WTC11 (cell line): ENCODE measurements around the gene STPG2.

Experiments used
- CREB1 ChIP-seq: sonication (generic); formaldehyde crosslinking; IDR thresholded peaks from 2 replicates; pipeline ENCODE4 v1.8.0; 2023; ENCODE audit warnings: mild to moderate bottlenecking, missing genetic modification reagents
- TEAD1 ChIP-seq: sonication (generic); formaldehyde crosslinking; IDR thresholded peaks from 2 replicates; pipeline ENCODE4 v1.8.0; 2022; ENCODE audit warnings: mild to moderate bottlenecking, missing genetic modification reagents
- TF ChIP-seq, protein P1 (sequence below): fragments of 200-600 bp; IDR thresholded peaks from 2 replicates; pipeline ENCODE4 v1.8.0; 2022; ENCODE audit warnings: antibody characterized with exemption
- TF ChIP-seq, protein P2 (sequence below): sonication (generic); formaldehyde crosslinking; IDR thresholded peaks from 2 replicates; pipeline ENCODE4 v1.8.1; 2022; ENCODE audit warnings: low read depth, mild to moderate bottlenecking, moderate library complexity, missing genetic modification reagents, borderline replicate concordance
- TF ChIP-seq, protein P3 (sequence below): sonication (generic); formaldehyde crosslinking; conservative IDR thresholded peaks from 2 replicates; pipeline ENCODE4 v1.8.1; 2023; ENCODE audit warnings: mild to moderate bottlenecking, low read depth, missing genetic modification reagents, moderate library complexity
- TF ChIP-seq, protein P4 (sequence below): sonication (generic); formaldehyde crosslinking; IDR thresholded peaks from 2 replicates; pipeline ENCODE4 v1.8.0; 2023; ENCODE audit warnings: mild to moderate bottlenecking, missing genetic modification reagents
- TF ChIP-seq, protein P5 (sequence below): sonication (generic); formaldehyde crosslinking; IDR thresholded peaks from 2 replicates; pipeline ENCODE4 v1.8.1; 2023; ENCODE audit warnings: mild to moderate bottlenecking, missing genetic modification reagents, borderline replicate concordance

DNA sequence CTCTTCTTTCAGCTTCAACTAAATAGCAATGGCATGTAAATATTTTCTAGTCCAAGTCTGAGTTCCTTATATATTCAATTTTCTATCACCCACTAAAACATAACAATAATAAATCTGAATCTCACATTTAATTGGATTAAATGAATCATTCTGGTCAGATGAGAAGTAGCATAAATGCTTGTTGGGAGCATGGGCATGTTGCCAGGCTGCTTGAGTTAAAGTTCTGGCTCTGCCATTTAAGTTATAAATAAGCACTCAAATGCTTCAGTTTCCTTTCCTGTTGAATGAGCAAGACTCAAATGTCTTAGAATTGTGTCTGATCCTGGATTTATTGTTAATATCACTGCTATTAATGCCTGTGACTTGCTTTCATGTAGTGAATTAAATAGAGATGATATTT lies 496.3 kb downstream of the STPG2 start:
- TF ChIP-seq, protein P1, sequence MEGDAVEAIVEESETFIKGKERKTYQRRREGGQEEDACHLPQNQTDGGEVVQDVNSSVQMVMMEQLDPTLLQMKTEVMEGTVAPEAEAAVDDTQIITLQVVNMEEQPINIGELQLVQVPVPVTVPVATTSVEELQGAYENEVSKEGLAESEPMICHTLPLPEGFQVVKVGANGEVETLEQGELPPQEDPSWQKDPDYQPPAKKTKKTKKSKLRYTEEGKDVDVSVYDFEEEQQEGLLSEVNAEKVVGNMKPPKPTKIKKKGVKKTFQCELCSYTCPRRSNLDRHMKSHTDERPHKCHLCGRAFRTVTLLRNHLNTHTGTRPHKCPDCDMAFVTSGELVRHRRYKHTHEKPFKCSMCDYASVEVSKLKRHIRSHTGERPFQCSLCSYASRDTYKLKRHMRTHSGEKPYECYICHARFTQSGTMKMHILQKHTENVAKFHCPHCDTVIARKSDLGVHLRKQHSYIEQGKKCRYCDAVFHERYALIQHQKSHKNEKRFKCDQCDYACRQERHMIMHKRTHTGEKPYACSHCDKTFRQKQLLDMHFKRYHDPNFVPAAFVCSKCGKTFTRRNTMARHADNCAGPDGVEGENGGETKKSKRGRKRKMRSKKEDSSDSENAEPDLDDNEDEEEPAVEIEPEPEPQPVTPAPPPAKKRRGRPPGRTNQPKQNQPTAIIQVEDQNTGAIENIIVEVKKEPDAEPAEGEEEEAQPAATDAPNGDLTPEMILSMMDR: no peak
- TF ChIP-seq, protein P2, sequence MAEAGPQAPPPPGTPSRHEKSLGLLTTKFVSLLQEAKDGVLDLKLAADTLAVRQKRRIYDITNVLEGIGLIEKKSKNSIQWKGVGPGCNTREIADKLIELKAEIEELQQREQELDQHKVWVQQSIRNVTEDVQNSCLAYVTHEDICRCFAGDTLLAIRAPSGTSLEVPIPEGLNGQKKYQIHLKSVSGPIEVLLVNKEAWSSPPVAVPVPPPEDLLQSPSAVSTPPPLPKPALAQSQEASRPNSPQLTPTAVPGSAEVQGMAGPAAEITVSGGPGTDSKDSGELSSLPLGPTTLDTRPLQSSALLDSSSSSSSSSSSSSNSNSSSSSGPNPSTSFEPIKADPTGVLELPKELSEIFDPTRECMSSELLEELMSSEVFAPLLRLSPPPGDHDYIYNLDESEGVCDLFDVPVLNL (CRISPR knock-in tag): no peak
- TF ChIP-seq, protein P3, sequence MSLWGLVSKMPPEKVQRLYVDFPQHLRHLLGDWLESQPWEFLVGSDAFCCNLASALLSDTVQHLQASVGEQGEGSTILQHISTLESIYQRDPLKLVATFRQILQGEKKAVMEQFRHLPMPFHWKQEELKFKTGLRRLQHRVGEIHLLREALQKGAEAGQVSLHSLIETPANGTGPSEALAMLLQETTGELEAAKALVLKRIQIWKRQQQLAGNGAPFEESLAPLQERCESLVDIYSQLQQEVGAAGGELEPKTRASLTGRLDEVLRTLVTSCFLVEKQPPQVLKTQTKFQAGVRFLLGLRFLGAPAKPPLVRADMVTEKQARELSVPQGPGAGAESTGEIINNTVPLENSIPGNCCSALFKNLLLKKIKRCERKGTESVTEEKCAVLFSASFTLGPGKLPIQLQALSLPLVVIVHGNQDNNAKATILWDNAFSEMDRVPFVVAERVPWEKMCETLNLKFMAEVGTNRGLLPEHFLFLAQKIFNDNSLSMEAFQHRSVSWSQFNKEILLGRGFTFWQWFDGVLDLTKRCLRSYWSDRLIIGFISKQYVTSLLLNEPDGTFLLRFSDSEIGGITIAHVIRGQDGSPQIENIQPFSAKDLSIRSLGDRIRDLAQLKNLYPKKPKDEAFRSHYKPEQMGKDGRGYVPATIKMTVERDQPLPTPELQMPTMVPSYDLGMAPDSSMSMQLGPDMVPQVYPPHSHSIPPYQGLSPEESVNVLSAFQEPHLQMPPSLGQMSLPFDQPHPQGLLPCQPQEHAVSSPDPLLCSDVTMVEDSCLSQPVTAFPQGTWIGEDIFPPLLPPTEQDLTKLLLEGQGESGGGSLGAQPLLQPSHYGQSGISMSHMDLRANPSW: no peak
- TF ChIP-seq, protein P4, sequence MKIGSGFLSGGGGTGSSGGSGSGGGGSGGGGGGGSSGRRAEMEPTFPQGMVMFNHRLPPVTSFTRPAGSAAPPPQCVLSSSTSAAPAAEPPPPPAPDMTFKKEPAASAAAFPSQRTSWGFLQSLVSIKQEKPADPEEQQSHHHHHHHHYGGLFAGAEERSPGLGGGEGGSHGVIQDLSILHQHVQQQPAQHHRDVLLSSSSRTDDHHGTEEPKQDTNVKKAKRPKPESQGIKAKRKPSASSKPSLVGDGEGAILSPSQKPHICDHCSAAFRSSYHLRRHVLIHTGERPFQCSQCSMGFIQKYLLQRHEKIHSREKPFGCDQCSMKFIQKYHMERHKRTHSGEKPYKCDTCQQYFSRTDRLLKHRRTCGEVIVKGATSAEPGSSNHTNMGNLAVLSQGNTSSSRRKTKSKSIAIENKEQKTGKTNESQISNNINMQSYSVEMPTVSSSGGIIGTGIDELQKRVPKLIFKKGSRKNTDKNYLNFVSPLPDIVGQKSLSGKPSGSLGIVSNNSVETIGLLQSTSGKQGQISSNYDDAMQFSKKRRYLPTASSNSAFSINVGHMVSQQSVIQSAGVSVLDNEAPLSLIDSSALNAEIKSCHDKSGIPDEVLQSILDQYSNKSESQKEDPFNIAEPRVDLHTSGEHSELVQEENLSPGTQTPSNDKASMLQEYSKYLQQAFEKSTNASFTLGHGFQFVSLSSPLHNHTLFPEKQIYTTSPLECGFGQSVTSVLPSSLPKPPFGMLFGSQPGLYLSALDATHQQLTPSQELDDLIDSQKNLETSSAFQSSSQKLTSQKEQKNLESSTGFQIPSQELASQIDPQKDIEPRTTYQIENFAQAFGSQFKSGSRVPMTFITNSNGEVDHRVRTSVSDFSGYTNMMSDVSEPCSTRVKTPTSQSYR (CRISPR knock-in tag): no peak
- TF ChIP-seq CREB1 (CRISPR knock-in tag) (no peak), TEAD1 (CRISPR knock-in tag) (no peak)
- TF ChIP-seq, protein P5, sequence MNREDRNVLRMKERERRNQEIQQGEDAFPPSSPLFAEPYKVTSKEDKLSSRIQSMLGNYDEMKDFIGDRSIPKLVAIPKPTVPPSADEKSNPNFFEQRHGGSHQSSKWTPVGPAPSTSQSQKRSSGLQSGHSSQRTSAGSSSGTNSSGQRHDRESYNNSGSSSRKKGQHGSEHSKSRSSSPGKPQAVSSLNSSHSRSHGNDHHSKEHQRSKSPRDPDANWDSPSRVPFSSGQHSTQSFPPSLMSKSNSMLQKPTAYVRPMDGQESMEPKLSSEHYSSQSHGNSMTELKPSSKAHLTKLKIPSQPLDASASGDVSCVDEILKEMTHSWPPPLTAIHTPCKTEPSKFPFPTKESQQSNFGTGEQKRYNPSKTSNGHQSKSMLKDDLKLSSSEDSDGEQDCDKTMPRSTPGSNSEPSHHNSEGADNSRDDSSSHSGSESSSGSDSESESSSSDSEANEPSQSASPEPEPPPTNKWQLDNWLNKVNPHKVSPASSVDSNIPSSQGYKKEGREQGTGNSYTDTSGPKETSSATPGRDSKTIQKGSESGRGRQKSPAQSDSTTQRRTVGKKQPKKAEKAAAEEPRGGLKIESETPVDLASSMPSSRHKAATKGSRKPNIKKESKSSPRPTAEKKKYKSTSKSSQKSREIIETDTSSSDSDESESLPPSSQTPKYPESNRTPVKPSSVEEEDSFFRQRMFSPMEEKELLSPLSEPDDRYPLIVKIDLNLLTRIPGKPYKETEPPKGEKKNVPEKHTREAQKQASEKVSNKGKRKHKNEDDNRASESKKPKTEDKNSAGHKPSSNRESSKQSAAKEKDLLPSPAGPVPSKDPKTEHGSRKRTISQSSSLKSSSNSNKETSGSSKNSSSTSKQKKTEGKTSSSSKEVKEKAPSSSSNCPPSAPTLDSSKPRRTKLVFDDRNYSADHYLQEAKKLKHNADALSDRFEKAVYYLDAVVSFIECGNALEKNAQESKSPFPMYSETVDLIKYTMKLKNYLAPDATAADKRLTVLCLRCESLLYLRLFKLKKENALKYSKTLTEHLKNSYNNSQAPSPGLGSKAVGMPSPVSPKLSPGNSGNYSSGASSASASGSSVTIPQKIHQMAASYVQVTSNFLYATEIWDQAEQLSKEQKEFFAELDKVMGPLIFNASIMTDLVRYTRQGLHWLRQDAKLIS: no peak
